ENCODE results near the gene CRTAC1. TPM values are rescaled to one million over a fixed set of nuclear protein-coding genes. Genes with fewer than 3 reads are reported as not detected.

The CRTAC1 gene
- total RNA-seq, 1 donor, result not detected

DNA sequence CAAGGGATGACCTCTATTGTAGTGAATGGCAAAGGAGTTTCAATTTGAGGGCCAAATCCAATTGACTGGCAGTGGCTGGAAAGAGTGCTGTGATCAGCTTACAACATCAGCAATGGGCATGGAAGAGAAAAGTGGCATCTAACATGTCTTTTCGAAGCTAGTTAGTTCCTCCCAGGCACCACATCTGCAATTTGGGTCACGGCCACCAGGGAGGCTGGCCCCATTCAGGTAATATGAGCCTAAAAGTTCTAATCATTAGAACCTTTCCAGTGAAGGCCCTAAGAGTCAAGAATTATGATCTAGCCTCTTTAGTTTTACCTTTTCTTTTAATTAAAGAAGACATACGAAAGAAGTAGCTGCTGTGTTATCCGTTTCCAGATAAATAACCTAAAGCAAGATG is 17.3 kb downstream of the CRTAC1 start:
- Histone ChIP-seq H3K4me3 (ENCODE audit: low read length) (no peak overlapping the region), H3K4me1 (ENCODE audit: insufficient read depth, low read length) (no peaks in the 10 kb centered on the region), H3K27me3 (ENCODE audit: insufficient read depth, low read length) (no peaks in the 10 kb centered on the region), H3K9me3 (ENCODE audit: low read depth, low read length) (no peaks in the 10 kb centered on the region)

DNA sequence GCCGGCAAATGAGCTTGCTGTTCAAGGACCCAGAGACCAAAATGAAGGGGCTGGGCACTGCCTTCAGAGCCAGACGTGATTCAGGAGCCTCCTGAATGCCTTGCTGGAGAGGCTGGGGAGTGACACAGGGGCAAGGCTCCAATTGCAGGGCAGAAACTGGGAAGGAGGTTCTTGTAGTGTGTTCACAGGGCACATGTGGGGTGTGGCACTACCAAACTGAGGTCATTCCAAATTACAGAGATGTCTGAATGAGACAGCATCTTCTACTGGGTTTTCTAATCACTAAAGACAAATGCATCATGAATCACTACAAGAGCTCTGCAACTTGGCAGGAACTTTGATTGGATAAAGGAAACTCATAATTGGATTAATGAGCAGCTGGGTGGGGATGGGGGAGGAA is 17.8 kb downstream of the CRTAC1 start:
- peaks cover 1% of the 10 kb centered on the region for H3K27me3 ChIP-seq (ENCODE audit: insufficient read depth, low read length)
- no peaks in the 10 kb centered on the region for H3K4me1 ChIP-seq (ENCODE audit: insufficient read depth, low read length)
- H3K4me3 ChIP-seq (ENCODE audit: low read length), result no peak overlapping the region
- H3K9me3 ChIP-seq (ENCODE audit: low read depth, low read length), result no peaks in the 10 kb centered on the region

DNA sequence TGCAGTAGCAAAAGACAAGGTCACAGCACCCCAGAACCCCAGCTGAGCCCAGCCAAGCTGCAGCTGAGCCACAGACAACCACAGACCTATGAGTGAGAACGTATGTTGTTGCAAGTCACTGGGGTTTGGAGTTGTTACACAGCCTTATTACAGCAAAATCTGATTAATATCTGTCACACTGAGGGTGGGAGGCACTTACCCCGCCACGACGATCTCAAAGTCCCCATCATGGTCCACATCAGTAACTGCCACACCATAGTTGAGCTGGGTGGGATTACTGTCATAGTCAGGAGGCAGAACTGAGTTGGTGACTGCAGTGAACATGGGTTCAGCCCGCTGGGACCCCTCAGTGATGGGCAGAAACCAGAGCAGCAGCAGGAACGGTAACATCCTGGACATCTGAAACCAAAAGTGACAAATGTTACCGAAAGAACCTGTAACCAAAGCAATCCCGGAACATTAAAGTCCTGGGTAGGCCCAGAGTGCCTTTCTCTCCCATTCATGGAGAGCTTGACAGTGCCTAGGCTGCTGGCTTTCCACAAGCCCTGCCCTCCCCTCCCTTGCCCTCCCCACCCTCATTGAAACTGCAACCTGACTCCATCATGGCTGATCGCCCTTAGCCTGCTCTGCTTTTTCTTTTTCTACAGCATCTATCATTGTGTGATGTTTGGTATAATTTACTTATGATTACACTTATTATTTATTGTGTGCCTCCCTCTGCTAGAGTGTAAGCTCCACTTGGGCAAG is 19.3 kb downstream of the CRTAC1 start:
- Histone ChIP-seq H3K9me3 (ENCODE audit: low read depth, low read length) (no peaks in the 10 kb centered on the region), H3K4me3 (ENCODE audit: low read length) (no peak overlapping the region), H3K4me1 (ENCODE audit: insufficient read depth, low read length) (no peaks in the 10 kb centered on the region), H3K27me3 (ENCODE audit: insufficient read depth, low read length) (peaks cover 12% of the 10 kb centered on the region)

DNA sequence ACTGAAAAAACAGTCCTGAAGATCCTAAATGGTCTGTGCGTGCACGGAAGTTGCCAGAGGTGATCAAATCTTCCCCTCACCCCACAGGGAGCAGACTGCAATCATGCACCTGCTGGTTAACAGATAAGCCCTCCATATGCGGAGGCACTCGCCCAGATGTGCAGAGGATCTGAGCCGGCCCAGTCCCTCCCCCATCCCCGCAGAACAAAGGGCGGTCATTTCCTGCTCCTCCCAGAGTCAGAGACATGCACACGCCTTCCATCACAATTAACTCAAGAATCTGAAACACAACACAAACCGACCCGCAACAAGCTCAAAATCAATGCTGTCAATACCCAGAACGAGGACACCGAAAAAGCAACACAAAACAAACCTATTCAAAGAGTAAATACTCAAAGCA is 24.2 kb downstream of the CRTAC1 start:
- H3K4me3 ChIP-seq (ENCODE audit: low read length), result no peak overlapping the region

DNA sequence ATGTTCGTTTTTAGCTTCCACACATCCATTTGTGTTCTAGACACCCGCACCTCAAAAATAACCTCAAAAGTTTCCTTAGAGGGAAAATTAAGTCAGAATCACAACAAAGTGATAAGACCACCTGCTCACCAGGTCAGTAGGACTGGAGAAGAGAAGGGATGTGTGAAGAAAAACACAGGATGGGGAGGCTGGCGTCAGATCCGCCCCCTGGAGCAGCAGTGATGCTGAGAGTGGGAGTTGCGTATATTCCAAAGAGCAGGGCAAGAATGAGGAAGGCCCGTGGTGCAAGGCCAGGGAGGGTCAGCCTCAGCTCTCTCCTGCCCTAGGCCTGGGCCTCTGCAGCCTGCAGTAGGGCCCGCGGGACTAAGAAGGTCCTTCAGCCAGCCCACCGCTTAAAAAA is 28.7 kb downstream of the CRTAC1 start:
- Histone ChIP-seq H3K4me1 (ENCODE audit: insufficient read depth, low read length) (no peaks in the 10 kb centered on the region), H3K27me3 (ENCODE audit: insufficient read depth, low read length) (peaks cover 7% of the 10 kb centered on the region), H3K4me3 (ENCODE audit: low read length) (no peak overlapping the region), H3K9me3 (ENCODE audit: low read depth, low read length) (no peaks in the 10 kb centered on the region)

More for the DNA sequence above, 24.2 kb downstream of the CRTAC1 start:
- Histone ChIP-seq H3K9me3 (ENCODE audit: low read depth, low read length) (no peaks in the 10 kb centered on the region), H3K4me1 (ENCODE audit: insufficient read depth, low read length) (no peaks in the 10 kb centered on the region), H3K27me3 (ENCODE audit: insufficient read depth, low read length) (peaks cover 14% of the 10 kb centered on the region)

DNA sequence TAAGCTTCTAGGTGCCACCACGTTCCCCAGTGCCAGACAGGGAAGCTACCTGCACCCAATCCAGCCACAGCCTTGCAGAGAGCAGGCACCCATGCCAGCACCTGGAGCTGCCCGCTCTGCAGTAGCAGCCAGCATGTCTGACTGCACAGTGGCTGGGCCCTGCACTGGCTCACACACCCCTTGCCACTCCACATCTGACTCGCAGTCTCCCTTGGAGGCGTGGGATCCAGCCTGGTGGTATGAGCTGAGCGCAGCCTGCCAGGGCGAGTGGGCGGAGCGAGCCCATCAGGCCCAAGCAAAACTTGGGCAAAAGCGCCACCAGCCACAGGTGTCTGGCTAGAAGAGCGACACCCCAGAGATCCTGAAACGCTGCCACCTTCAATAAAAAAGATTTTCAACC is 30.1 kb downstream of the CRTAC1 start:
- Histone ChIP-seq H3K27me3 (ENCODE audit: insufficient read depth, low read length) (no peaks in the 10 kb centered on the region), H3K9me3 (ENCODE audit: low read depth, low read length) (no peaks in the 10 kb centered on the region), H3K4me1 (ENCODE audit: insufficient read depth, low read length) (no peaks in the 10 kb centered on the region), H3K4me3 (ENCODE audit: low read length) (no peak overlapping the region)

DNA sequence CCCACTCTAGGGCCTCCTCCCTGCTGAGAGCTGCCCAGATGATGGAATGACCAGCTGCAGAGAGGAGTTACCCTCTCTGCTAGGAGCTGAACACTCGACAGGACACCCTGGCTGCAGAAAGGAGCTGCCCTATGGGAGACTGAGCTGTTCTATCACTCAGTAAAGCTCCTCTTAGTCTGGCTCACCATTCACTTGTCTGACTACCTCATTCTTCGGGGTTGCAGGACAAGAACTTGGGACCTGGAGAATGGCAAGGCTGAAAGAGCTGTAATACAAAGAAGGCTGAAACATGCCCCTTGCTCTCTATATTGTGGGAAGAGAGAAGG is 30.5 kb downstream of the CRTAC1 start:
- Histone ChIP-seq H3K9me3 (ENCODE audit: low read depth, low read length) (no peaks in the 10 kb centered on the region), H3K4me3 (ENCODE audit: low read length) (no peak overlapping the region), H3K27me3 (ENCODE audit: insufficient read depth, low read length) (no peaks in the 10 kb centered on the region), H3K4me1 (ENCODE audit: insufficient read depth, low read length) (no peaks in the 10 kb centered on the region)

DNA sequence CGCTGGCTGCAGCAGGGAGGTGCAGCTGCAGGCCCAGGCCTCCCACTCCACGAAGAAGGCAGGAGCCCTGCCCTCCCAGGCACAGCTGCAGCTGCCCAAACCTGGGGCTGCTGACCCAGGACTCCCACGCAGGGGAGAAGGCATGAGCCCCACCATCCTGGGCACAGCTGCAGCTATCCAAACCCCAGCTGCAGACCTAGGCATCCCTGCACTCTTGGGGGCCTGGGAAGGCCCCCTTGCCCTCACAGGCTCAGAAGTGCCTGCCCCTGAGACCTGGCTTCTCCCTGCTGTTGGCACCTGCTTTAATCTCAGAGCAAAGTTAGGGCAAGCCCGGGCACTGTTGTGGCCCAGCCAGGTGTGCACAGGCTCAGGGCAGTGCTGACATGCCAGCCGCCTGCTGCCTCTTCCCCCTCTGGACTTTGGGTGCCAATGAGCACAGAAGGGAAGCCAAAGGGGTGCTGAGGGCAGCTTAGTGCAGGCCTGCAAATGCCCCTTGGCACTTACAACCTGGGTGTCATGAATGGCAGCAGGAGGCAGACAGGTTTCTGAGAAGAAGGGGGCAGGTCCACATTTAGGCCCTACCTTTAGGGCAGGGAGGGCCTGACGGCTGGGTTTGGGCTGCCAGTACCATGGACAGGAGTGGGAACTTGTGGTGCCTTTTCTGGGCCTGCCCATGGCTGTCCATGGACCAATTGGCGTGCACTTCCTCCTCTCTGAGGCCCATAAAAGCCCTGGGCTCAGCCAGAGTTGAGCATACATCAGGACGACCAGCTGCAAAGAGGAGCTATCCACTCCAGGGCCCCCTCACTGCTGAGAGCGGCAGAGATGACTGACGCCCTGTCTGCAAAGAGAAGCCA is 31.1 kb downstream of the CRTAC1 start:
- peaks cover 2% of the 10 kb centered on the region for H3K27me3 ChIP-seq (ENCODE audit: insufficient read depth, low read length)
- no peaks in the 10 kb centered on the region for H3K4me1 ChIP-seq (ENCODE audit: insufficient read depth, low read length)
- H3K9me3 ChIP-seq (ENCODE audit: low read depth, low read length), result no peaks in the 10 kb centered on the region
- H3K4me3 ChIP-seq (ENCODE audit: low read length), result no peak overlapping the region

DNA sequence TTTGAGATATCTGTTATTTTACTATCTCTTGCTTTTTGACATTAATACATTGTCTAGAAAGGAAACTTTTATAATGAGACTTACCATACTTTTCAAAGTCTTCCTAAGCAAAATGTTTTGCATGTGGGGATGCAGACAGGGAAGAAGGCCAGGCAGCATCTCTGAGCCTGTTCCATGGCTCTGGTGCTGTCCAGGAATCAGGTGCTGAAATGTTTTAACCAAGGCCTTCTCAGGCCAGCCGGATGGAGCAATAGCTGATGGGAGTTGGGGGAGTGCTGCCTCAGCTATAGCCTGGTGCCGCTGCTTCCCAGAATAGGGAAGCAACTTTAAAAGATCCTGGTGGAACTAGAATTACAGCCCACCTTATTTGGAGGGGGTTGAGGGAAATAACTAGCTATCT is 38.5 kb downstream of the CRTAC1 start:
- Histone ChIP-seq H3K4me3 (ENCODE audit: low read length) (no peak overlapping the region), H3K4me1 (ENCODE audit: insufficient read depth, low read length) (no peaks in the 10 kb centered on the region), H3K9me3 (ENCODE audit: low read depth, low read length) (no peaks in the 10 kb centered on the region), H3K27me3 (ENCODE audit: insufficient read depth, low read length) (peaks cover 2% of the 10 kb centered on the region)

DNA sequence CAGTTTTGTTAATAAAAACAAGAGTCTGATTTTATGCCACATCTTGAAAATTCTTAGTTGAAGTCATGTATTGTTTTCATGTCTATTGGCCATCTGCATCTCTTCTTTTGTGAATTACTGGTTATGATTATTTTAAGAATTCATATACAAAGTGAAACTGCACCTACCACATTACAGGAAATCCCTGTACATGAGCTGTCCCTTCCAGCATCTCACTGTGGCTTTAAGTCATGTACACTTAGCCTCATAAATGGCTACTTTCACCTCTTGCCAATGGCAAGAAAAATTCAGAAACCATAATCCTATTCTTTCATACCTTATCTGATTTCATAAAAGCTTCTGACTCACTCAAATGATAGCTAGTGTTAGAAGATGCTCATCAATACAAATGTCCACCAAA is 48.6 kb downstream of the CRTAC1 start:
- Histone ChIP-seq H3K4me1 (ENCODE audit: insufficient read depth, low read length) (no peaks in the 10 kb centered on the region), H3K9me3 (ENCODE audit: low read depth, low read length) (no peaks in the 10 kb centered on the region), H3K27me3 (ENCODE audit: insufficient read depth, low read length) (peaks cover under 1% of the 10 kb centered on the region), H3K4me3 (ENCODE audit: low read length) (no peak overlapping the region)

DNA sequence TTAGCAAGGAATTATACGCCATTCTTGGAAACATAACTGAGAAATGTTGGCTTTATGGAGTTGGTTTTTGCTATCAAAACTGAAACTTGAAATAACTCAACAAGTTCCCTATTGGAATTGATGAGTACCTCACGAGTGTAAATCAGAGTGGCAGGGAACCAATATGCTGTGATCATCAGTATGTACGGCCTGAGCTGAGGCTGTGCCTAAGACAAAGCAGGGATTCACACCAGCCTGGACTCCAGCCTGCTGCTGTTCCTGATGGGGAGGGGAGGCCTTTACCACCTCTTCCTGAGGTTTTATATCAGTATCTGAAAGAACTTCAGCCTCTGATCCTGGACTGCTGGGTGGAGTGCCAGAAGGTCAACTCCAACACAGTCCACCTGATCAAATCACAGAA is 52.7 kb downstream of the CRTAC1 start:
- H3K9me3 ChIP-seq (ENCODE audit: low read depth, low read length), result no peaks in the 10 kb centered on the region
- H3K4me3 ChIP-seq (ENCODE audit: low read length), result no peak overlapping the region
- no peaks in the 10 kb centered on the region for H3K4me1 ChIP-seq (ENCODE audit: insufficient read depth, low read length)
- H3K27me3 ChIP-seq (ENCODE audit: insufficient read depth, low read length), result peaks cover 40% of the 10 kb centered on the region

DNA sequence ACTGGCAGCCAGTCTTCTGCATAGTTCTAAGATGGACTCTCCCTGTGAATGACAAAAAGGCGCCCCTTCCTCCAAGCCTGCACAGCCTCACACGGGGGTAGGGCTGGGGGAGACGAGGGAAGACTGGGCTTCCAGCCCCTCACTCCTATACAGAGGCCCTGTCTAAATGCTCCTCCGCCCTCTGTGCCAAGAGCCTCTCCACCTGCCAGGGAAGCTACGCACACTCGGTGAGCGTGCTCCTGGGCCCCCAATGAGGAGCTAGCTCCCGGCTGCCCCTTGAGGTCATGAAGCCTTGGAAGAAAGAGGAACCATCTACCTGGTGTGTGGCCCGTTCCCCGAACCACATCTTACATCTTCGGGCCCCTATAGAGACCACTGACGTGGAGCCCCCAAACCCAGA is 54.8 kb downstream of the CRTAC1 start:
- no peaks in the 10 kb centered on the region for H3K9me3 ChIP-seq (ENCODE audit: low read depth, low read length)
- no peaks in the 10 kb centered on the region for H3K4me1 ChIP-seq (ENCODE audit: insufficient read depth, low read length)
- H3K4me3 ChIP-seq (ENCODE audit: low read length), result no peak overlapping the region
- peaks cover 50% of the 10 kb centered on the region for H3K27me3 ChIP-seq (ENCODE audit: insufficient read depth, low read length)

DNA sequence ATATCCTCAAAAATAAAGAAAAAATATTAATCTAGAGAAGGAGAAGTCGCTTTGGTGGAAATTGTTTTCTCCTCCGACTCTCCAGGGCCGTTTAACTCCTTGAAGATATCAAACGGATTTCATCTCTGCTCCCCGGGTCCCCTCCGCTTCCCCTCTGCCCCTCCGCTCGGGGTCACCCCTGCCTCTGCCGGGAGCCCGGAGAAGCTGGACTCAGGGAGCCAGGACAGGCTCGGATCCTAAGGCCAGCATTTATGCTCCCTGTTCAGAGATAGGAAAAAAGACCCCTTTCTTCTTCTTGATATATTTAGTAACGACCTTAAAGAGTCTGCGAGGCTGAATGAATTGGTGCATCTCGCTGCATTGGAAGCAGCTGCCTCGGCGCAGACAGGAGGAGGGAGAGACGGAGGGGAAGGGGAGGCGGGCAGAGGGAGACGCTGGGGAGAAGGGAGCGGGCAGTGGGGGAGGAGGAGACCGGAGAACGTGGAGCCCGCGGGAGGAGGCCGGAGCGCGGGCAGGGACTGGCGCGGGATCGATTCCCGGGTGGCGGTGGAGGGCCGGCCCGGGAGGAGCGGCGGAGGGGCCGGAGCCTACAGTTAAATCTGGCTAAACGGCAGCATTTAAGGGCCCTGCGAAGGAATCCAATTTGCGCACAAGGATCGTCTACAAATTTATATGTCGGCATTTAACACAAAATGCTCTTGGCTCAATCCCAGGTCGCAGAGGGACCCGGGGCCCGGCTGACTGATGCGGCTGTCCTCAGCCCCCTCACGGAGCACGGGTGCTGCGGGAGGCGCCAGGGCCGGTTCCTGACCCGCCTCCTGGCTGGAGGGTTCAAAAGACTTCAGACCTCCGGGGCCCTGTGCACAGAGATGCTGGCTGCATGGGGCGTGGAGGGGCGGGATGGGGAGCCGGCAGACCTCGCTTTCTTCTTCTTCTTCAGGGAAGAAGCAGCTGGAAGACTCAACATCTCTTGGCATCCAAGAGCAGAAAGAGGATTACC is 55.6 kb downstream of the CRTAC1 start:
- Histone ChIP-seq H3K9me3 (ENCODE audit: low read depth, low read length) (no peaks in the 10 kb centered on the region), H3K4me3 (ENCODE audit: low read length) (no peak overlapping the region), H3K4me1 (ENCODE audit: insufficient read depth, low read length) (no peaks in the 10 kb centered on the region), H3K27me3 (ENCODE audit: insufficient read depth, low read length) (peaks cover 54% of the 10 kb centered on the region)

DNA sequence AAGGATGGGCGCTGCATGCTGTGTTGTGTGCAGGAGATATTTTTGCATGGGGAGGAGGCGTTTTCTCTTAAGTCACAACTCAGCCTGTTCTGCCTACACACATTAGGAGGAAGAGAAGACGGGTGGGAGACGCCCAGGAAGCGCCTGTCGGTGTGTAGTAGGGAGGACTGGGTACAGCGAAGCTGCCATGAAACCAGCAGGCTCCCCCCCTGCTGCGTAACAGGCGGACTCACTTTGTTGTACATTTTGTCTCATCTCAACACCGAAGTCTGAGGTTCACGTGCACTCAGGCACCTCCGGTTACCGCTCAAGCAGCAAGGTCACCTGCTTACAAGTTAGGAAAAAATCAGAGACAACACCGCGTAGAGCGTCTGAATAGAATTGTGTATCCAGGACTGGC is 56.3 kb downstream of the CRTAC1 start:
- H3K27me3 ChIP-seq (ENCODE audit: insufficient read depth, low read length), result peaks cover 59% of the 10 kb centered on the region
- H3K4me1 ChIP-seq (ENCODE audit: insufficient read depth, low read length), result no peaks in the 10 kb centered on the region
- no peak overlapping the region for H3K4me3 ChIP-seq (ENCODE audit: low read length)
- H3K9me3 ChIP-seq (ENCODE audit: low read depth, low read length), result no peaks in the 10 kb centered on the region

DNA sequence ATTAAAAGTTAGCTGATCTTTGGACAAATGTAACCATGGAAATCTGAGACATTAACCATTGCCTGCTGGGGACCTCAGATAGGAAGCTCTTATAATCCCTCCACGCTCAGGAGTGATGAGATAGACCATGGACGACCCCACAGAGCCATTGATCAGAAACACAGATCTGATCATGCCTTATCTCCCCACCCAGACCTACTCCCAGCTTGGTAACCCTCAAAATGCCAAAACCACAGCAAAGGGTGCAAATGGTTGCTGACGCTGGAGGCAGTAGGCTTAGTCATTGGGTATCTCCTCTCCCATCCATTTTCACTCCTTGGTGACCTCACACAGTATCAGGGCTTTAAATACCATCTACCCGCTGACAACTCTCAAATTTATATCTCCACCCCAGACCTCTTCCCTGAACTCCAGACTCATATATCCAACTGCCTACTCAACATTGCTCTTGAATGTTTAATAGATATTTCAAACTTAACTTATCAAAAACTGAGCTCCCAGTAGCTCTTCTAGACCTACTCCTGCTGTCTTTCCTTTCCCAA is 60.8 kb downstream of the CRTAC1 start:
- Histone ChIP-seq H3K9me3 (ENCODE audit: low read depth, low read length) (no peaks in the 10 kb centered on the region), H3K4me3 (ENCODE audit: low read length) (no peak overlapping the region), H3K4me1 (ENCODE audit: insufficient read depth, low read length) (no peaks in the 10 kb centered on the region), H3K27me3 (ENCODE audit: insufficient read depth, low read length) (peaks cover 39% of the 10 kb centered on the region)

All from mononuclear cell (primary cell).